A204.1 (cell line): Measurements from ENCODE around the gene TNFAIP8.
"Not testable (repeated sequence)": the region's sequence is repeated elsewhere in the genome, so short reads cannot be mapped to it uniquely, and the experiment has no call there.

ENCODE experiments used
- FAIRE-seq: peaks from 2 replicates; lab custom pipeline; 2012; peaks lifted over from hg19 to GRCh38; lab: Jason Lieb, UNC

TNFAIP8 gene

GRCh38 chr5:119428166-119428565, 72.3 kb downstream of the TNFAIP8 start:
- not testable (repeated sequence) for FAIRE-seq

DNA sequence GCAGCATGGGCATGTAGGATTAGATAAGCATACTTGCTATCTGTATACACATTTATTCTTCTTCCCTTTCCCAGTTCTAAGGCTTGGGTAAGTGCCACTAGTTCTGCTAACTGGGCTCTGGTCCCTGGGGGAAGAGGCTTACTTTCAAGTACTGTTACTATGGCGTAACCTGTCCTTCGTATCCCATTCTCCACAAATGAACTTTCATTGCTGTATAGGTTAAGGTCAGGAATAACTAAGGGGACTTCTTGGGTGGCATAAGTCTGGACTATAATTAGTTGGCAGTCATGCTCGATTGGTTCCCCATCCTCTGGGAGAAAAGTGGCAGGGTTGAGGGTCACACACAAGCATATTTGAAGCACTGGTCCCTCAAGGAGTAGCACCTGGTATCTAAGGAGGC, 72.8 kb downstream of the TNFAIP8 start:
- FAIRE-seq = not testable (repeated sequence)

GRCh38 chr5:119432674-119433237, 76.9 kb downstream of the TNFAIP8 start:
- not testable (repeated sequence) for FAIRE-seq

DNA sequence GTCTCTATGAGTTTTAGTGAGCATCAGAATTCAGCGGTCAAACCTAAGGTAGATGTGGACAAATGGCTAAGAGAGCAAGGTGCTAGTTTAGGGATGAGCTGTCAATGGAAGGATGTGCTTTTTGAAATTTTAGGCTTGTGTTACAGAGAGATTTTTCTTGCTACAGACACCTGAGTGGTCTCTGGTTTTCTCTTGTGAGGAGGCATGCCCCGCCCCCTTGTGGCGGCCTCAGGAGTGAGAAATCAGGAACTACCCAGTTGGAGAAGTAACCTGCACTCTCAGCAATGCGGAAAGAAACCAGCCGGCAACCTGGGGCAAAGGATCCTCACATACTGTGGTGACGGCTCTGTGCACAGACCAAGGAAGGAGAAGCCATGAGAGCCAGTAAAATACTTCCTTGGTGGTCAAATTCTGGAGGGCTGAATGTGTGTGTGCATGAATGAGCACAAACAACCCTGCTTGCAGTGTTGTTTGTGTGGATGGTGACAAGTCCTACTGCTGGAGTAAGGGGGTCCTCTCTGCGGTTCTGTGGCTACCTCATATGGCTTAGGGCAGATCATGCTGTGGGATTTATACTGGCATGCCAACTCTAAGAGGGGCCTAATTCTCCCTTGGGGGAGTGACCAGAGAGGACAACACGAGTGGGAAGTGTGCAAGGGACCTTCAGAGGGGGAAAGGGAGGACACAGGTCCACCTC, 79.8 kb downstream of the TNFAIP8 start:
- no peak for FAIRE-seq

DNA sequence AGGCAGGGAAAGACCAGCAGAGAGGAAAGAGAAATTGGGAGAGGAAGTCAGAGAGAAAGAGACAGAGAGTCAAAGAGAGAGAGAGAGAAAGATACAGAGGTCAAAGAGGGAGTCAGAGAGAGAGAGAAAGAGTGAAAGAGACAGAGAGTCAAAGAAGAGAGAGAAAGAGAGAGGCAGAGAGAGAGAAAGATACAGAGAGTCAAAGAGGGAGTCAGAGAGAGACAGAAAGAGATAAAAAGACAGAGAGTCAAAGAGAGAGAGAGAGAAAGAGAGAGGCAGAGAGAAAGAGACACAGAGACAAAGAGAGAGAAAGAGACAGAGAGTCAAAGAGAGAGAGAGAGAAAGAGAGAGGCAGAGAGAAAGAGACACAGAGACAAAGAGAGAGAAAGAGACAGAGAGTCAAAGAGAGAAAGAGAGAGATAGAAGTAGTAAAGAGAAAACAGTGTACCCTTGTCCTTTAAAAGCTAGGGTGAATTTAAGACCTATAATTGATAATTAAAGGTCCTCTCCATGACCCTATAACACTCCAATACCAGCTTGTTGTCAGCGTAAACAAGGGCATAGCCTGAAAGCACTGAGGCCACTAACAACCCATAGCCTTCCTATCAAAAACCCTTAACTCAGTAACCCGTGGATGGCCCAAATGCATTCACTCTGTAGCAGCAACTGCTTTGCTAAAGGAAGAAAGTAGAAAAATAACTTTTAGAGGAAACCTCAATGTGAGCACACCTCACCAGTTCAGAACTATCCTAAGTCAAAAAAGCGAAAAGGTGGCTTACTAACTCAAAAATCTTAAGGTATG, 82.2 kb downstream of the TNFAIP8 start:
- FAIRE-seq = not testable (repeated sequence)

DNA sequence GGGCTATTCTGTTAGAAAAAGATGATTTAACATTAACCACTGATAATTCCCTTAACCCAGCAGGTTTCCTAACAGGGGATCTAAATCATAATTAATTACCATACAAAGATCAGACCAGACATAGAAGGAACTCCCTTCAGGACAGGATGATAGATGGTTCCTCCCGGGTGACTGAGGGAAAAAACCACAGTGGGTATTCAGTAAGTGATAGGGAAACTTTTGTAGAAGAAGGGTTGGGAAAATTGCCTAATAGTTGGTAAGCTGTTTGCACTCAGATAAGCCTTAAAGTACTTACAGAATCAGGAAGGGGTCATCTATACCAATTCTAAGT, 82.7 kb downstream of the TNFAIP8 start:
- not testable (repeated sequence) for FAIRE-seq

- no peak for FAIRE-seq
These were observed 83.4 kb downstream of the TNFAIP8 start for GRCh38 chr5:119439140-119439631.

GRCh38 chr5:119439632-119440031, 83.8 kb downstream of the TNFAIP8 start:
- FAIRE-seq = not testable (repeated sequence)

DNA sequence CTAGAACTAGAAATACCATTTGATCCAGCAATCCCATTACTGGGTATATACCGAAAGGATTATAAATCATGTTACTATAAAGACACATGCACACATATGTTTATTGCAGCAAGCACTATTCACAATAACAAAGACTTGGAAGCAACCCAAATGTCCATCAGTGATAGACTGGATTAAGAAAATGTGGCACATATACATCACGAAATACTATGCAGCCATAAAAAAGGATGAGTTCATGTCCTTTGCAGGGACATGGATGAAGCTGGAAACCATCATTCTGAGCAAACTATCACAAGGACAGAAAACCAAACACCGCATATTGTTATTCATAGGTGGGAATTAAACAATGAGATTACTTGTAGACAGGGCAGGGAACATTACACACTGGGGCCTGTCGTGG, 88.8 kb downstream of the TNFAIP8 start:
- FAIRE-seq = not testable (repeated sequence)

- FAIRE-seq = no peak
These were observed 89.7 kb downstream of the TNFAIP8 start for GRCh38 chr5:119445544-119445943.
